COLO668 (cell line): ENCODE measurements around the gene KLHDC4.

Experiments
- DNase-seq: peaks from one replicate; lab custom pipeline; 2025; ENCODE audit not compliant: unreplicated experiment; lab: John Stamatoyannopoulos, UW

The KLHDC4 gene

GRCh38 chr16:87701505-87701921, 64.3 kb downstream of the KLHDC4 start:
- DNase-seq = no peak

GRCh38 chr16:87701078-87701460, 64.7 kb downstream of the KLHDC4 start:
- DNase-seq = no peak

DNA sequence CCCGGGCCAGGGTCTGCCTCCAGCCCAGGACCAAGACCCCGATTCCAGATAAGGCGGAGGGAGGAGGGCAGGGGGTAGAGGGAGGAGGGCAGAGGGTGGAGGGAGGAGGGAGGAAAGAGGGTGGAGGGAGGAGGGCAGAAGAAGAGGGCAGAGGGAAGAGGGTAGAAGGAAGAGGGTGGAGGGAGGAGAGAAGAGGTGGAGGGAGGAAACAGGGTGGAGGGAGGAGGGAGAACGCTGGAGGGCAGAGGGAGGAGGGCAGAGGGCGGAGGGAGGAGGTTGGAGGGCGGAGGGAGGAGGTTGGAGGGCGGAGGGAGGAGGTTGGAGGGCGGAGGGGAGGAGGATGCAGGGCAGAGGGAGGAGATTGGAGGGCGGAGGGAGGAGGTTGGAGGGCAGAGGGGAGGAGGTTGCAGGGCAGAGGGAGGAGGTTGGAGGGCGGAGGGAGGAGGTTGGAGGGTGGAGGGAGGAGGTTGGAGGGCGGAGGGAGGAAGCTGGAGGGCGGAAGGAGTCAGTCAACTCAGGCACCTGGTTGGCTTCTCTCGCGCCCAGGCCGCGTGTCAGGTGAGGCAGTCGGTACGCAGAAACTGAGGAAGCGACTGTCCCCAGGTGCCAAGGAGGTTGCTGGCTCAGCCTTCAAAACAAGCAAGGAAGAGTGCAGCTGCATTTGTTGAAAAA, 65.2 kb downstream of the KLHDC4 start:
- DNase-seq = no peak

DNA sequence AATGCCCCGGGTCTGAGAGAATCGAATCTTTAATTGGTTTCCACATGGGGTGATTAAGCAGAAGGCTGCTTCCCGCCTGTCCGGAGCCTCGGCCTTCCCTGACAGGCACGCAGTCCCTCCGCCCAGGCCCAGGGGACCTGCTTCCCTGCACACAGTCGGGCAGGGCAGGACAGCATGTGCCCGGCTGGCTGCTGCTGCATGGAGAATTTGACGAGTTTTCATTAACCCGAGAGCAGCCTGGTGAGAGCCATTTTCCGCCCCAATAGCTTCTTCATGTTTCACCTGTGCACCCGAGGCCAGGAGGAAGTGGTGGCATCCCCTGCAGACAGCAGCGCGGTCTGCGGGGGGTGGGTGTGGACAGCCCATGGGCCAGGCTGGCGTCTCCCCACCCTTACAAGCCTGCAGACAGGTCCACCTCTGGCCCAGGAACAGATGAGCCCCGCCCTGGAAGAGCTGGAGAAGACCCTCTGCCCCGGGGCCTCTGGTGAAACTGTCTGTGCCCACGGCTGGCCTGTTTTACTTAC, 67.0 kb downstream of the KLHDC4 start:
- no peak for DNase-seq

- DNase-seq = no peak
These were observed 67.5 kb downstream of the KLHDC4 start for GRCh38 chr16:87698241-87698640.

DNA sequence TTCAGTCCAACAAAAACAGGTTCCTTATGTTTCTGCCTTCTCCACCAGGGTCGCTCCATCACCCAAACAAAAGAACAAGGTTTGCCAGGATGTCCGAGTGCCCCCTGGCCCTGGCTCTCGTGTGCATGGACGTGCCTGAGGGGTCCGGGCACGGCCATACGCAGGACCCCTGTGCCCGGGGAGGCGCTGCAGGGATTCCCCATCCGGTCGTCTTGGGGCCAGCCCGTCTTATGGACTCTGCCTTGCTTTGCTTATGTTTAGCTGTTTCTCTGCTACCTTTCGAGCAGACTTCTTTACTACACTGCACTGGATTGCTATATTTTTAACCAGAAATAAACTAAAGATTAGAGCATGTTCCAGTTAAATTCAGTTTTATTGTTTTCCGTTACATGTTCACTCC, 68.0 kb downstream of the KLHDC4 start:
- DNase-seq = no peak

- DNase-seq = no peak
These were observed 68.5 kb downstream of the KLHDC4 start for GRCh38 chr16:87697256-87697655.

DNA sequence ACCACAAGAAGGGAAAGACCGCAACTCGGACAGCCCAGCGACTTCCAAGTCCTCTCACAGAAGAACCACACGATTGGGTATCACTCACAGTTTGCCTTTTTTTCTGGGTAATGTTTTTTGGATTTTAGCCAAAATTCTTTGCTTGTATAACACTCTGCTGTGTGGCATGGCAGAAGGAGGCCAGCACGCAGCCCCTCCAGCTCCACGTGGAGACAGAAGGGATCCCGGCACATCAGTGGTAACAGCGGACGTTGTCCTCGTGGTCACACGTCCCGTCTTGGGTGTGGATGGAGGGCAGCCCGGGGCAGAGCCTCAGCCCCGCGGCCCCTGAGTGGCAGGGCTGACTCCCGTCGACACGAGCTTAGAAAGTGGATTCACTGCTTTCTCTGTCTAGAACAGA, 69.1 kb downstream of the KLHDC4 start:
- DNase-seq = no peak

- DNase-seq = no peak
These were observed 70.3 kb downstream of the KLHDC4 start for GRCh38 chr16:87695534-87695933.

GRCh38 chr16:87694441-87695125, 71.2 kb downstream of the KLHDC4 start:
- DNase-seq = no peak

DNA sequence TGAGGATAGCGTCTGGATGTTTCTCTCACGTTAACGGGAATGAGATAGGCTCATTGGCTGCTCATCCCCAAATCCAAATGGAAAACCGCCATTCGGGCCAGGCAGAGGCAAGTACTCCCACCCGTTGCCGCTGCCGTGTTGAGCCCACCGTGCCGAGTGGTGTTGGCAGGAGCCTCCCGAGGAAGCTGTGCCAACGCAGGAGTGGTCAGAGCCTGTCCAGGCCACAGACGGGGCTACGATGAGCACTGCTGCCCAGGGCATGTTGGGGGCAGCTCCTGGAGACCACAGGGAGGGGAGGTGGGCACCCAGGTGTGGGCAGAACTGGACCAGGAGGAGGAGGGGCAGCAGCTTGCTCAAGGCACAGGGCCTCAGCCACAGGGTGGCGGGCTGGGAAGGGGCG, 72.0 kb downstream of the KLHDC4 start:
- DNase-seq = no peak

GRCh38 chr16:87692756-87693155, 73.0 kb downstream of the KLHDC4 start:
- DNase-seq = peak; percentile 5

- DNase-seq = no peak
These were observed 73.6 kb downstream of the KLHDC4 start for GRCh38 chr16:87692176-87692575.

DNA sequence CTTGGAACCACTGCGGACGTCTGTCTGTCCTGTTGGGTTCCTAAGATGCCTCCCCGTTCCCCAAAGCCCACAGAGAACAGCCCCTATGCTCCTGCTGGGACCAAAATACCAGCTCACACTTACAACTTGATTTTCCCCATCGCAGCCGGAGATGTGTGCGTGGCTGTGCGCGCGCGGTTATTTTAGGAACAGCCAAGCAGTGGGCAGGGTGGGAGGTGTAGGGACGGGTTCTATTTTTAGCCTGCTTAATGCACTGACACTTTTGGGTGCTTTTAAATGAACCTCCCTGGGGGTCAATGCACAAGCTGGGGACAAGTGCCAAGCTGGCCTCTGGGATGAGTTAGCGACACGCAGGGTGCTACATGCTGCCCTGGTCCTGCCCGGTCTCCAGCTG, 74.1 kb downstream of the KLHDC4 start:
- no peak for DNase-seq

- DNase-seq = no peak
These were observed 74.7 kb downstream of the KLHDC4 start for GRCh38 chr16:87690911-87691685.

DNA sequence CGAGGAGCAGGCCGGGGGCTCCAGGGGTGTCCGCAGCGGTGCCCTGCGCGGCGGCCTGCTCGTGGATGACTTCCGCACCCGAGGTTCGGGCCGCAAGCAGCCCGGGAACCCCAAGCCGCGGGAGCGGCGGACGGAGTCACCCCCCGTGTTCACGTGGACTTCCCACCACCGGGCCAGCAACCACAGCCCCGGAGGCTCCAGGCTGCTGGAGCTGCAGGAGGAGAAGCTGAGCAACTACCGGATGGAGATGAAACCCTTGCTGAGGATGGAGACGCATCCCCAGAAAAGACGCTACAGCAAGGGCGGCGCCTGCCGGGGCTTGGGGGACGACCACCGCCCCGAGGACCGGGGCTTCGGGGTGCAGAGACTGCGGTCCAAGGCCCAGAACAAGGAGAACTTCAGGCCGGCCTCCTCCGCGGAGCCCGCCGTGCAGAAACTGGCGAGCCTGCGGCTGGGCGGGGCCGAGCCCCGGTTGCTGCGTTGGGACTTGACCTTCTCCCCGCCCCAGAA, 75.8 kb downstream of the KLHDC4 start:
- no peak for DNase-seq

DNA sequence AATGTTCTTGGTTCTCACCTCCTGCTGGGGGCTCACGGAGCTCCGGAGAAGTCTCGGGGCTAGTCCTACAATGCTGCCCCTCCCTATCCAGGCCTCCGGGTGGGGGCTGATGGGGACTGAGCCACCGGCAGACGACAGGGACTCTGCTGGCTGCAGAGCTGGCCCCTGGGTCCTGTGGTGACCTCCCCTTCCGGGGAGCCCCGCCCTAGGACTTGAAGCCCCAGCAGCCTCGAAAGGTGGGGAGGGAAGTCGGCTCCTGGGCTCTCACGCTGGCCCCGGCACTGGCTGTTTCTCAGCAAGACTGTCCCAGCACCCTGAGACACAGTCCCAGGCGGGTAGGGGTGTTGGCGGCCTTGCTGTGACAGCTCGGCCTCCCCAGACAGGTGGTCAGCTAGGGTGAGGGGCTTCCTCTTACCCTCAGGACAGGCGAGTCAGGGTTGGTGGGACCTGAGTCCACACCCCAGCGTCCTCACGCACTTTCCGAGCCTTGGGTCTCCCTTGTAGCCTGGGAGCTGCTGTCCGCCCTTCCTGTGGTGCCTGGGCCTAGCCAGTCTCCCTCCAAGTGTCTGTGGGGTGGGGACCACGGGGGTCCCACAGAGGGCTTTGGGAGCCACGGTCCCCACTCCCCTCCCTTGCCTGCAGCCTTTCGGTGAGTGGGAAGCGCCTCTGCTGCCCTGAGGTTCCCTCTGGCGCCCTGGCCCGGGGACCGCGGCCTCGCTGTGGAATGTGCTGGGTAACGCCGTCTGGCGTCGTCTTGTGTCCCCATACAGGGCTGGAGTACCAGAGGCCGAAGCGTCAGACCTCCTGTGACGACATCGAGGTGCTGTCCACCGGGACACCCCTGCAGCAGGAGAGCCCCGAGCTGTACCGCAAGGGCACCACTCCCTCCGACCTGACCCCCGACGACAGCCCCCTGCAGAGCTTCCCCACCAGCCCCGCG, 76.6 kb downstream of the KLHDC4 start:
- no peak for DNase-seq

DNA sequence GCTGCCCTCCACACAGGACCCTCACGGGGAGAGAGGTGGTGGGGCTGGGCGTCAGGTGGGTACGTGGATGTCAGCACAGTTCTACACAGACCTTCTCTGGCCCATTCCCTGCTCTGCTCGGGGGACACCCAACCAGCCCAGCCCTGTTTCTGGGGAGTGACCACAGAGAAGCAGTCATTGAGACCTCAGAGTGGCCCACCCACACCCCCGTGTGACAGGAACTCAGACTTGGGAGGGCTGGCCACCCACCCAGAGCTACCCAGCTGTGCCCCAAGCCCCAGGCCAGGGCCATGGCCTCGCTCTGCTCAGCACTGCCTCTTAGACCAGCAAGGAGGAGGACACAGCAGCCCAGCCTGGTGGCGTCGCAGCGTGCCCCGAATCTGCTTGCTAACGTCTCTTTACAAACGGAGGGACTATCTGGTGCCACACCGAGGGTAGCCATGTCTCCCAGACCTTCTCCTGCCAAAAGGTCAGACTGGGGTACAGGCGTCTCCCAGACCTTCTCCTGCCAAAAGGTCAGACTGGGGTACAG, 77.7 kb downstream of the KLHDC4 start:
- DNase-seq = no peak

- DNase-seq = no peak
These were observed 78.5 kb downstream of the KLHDC4 start for GRCh38 chr16:87687126-87687910.

- DNase-seq = no peak
These were observed 79.1 kb downstream of the KLHDC4 start for GRCh38 chr16:87686697-87687096.
